SK-N-SH treated with all-trans-retinoic acid at 6 μM for 48 hours (cell line): ENCODE measurements around the gene UBP1.

ENCODE experiments used
- CSDC2 ChIP-seq: fragments of 250-450 bp; sonication (Bioruptor Pico); IDR thresholded peaks from 2 replicates; pipeline ENCODE4 v1.5.0; 2020; ENCODE audit warnings: mild to moderate bottlenecking, moderate library complexity
- GLIS3 ChIP-seq: fragments of 250-450 bp; sonication (Bioruptor Pico); IDR thresholded peaks from 2 replicates; pipeline ENCODE4 v1.5.0; 2020; ENCODE audit warnings: mild to moderate bottlenecking, moderate library complexity
- PATZ1 ChIP-seq: fragments of 250-450 bp; sonication (Bioruptor Pico); IDR thresholded peaks from 2 replicates; pipeline ENCODE4 v1.8.0; 2020; ENCODE audit warnings: mild to moderate bottlenecking, moderate library complexity, borderline replicate concordance
- PPARA ChIP-seq: fragments of 250-450 bp; sonication (Bioruptor Pico); IDR thresholded peaks from 2 replicates; pipeline ENCODE4 v1.5.0; 2020; ENCODE audit warnings: mild to moderate bottlenecking, borderline replicate concordance
- TCF4 ChIP-seq: fragments of 250-450 bp; sonication (Bioruptor Pico); IDR thresholded peaks from 2 replicates; pipeline ENCODE4 v1.8.0; 2021; ENCODE audit warnings: mild to moderate bottlenecking, moderate library complexity, borderline replicate concordance
- TOX ChIP-seq: fragments of 250-450 bp; sonication (Bioruptor Pico); IDR thresholded peaks from 2 replicates; pipeline ENCODE4 v1.8.0; 2021; ENCODE audit warnings: mild to moderate bottlenecking, moderate library complexity, borderline replicate concordance
- ZFP3 ChIP-seq: fragments of 250-450 bp; sonication (Bioruptor Pico); IDR thresholded peaks from 2 replicates; pipeline ENCODE4 v1.5.0; 2020; ENCODE audit warnings: mild to moderate bottlenecking, moderate library complexity
- ZNF565 ChIP-seq: fragments of 450-650 bp; formaldehyde crosslinking; conservative IDR thresholded peaks from 2 replicates; pipeline ENCODE4 v1.5.0; 2020; ENCODE audit warnings: low read depth, mild to moderate bottlenecking, moderate library complexity

DNA sequence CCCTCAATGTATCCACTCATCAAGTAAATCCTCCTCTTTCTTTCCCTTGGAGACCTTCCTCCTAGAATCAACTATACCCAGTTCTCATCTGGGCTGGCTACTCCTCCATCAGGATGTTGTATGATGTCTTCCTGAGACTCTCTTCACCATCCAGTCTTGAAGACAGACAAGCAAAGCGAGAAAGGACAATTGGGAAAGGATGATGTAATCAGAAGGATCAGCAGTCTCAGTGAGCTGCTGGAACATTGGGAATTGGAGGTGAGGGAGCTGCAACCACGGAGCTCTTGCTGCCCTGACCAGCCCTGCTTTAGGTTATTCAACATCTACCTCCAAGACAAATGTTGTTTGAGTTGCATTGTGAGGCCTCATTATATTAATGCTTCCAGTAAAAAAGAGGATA lies 48.0 kb upstream of the UBP1 start:
- no peak for TF ChIP-seq PPARA (CRISPR knock-in tag)
- no peak for TF ChIP-seq TCF4 (CRISPR knock-in tag)
- no peak for TF ChIP-seq ZFP3 (CRISPR knock-in tag)
- no peak for TF ChIP-seq ZNF565 (CRISPR knock-in tag)
- no peak for TF ChIP-seq TOX (CRISPR knock-in tag)
- no peak for TF ChIP-seq GLIS3 (CRISPR knock-in tag)
- no peak for TF ChIP-seq PATZ1
- TF ChIP-seq CSDC2 (CRISPR knock-in tag): no peak
